Nephron (organoid): ENCODE data around the gene CCNH.
A peak's percentile ranks its signal among the peaks of the same experiment; 100 is the strongest.

Source experiments
- H3K27ac Mint-ChIP-seq, 3 experiments: 2 replicates each; pipeline ENCODE4 v1.8.0; 2020; ENCODE audit warnings: mixed read lengths in 3 of 3, mild to moderate bottlenecking in 2 of 3, moderate library complexity in 1 of 3
- H3K27me3 Mint-ChIP-seq: 2 replicates; pipeline ENCODE4 v1.8.0; 2021; ENCODE audit warnings: low read depth, mild to moderate bottlenecking, moderate library complexity, mixed read lengths
- H3K36me3 Mint-ChIP-seq: 2 replicates; pipeline ENCODE4 v1.8.0; 2020; ENCODE audit warnings: low read depth, mixed read lengths
- H3K4me1 Mint-ChIP-seq: 2 replicates; pipeline ENCODE4 v1.8.0; 2020; ENCODE audit warnings: mixed read lengths
- H3K4me3 Mint-ChIP-seq, 3 experiments: 2 replicates each; pipeline ENCODE4 v1.8.0; 2020; ENCODE audit warnings: mild to moderate bottlenecking in 3 of 3, mixed read lengths in 3 of 3, moderate library complexity in 2 of 3
- H3K9me3 Mint-ChIP-seq: 2 replicates; pipeline ENCODE4 v1.8.0; 2020; ENCODE audit warnings: mixed read lengths
- CTCF ChIP-seq, 3 experiments: fragments of 200-600 bp; sonication (generic); IDR thresholded peaks; one replicate each; pipeline ENCODE4 v1.5.0; 2021; ENCODE audit warnings: antibody characterized with exemption in 3 of 3; ENCODE audit not compliant: unreplicated experiment in 3 of 3

Gene CCNH

DNA sequence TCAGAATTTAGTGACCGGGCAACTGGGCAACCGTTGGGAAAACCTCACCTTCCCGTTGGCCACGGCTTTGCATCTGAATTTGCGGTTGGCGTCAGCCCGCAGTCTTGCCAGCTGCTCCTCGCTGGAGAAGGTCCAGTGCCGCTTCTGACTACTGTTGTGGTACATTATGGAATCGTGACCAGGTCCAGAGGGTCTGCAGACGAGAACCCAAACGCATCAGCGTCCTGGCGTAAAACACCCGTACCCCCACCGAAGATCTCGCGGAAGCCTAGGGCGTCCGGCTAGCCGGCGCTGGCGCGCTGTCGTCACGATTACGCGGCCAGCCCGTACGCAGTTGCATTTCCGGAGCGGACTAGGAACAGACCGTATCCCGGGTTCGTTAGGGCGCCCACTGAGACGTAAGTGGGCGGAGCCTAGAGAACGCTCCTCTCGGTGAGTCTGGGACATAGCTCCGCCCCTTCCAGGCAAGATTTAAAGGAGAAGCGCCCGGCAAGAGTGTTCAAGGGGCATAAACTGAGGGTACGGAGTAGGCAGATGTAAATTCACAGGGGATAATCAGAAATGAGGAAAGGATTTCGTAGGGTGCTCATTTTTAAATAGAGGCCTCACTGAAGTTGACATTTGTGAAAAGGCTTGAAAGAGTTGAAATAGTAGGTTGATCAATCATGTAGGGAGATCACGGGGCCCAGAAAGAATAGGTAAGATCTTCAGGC is at the start of gene CCNH:
CCNH (minus strand) TSS at position 301 of the 713 bp plus-strand sequence; CDS start at position 165, 136 bp downstream.
- Mint-ChIP-seq H3K36me3 (peaks cover 22% of the 10 kb centered on the region), H3K27me3 (no peaks in the 10 kb centered on the region), H3K9me3 (no peaks in the 10 kb centered on the region), H3K4me1 (peaks cover 23% of the 10 kb centered on the region), H3K27ac (peak within 1 kb of the TSS; percentile 86 to 97 (median 94)), H3K4me3 (peak within 1 kb of the TSS; percentile 86 to 93 (median 91))
- no peak for TF ChIP-seq CTCF (IDR thresholded peaks at IDR 0.05; ENCODE audit: unreplicated experiment in 3 of 3)

DNA sequence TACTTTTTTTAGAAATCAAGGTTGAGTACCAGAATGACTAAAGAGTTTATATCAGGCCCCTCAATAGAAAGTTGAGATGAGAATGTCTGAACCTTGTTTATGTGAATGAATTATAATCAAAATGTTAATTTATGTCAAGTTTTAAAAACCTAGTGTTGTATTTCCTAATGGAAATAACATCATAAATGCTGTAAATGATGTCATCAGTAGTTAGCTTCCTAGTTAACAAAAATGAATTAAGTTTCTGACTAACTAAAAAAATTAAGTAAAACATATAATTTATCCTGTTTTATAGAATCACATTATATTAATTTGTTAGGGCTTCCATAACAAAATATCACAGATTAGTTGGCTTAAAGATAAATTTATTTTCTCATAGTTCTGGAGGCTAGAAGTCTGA is 45.0 kb upstream of the CCNH start:
- no peaks in the 10 kb centered on the region for H3K36me3 Mint-ChIP-seq
- H3K4me1 Mint-ChIP-seq, result no peaks in the 10 kb centered on the region
- peaks cover 4% of the 10 kb centered on the region for H3K9me3 Mint-ChIP-seq
- H3K4me3 Mint-ChIP-seq, result no peak overlapping the region
- no peaks in the 10 kb centered on the region for H3K27me3 Mint-ChIP-seq
- TF ChIP-seq CTCF (IDR thresholded peaks at IDR 0.05; ENCODE audit: unreplicated experiment in 3 of 3), result no peak
- no peak overlapping the region for H3K27ac Mint-ChIP-seq

DNA sequence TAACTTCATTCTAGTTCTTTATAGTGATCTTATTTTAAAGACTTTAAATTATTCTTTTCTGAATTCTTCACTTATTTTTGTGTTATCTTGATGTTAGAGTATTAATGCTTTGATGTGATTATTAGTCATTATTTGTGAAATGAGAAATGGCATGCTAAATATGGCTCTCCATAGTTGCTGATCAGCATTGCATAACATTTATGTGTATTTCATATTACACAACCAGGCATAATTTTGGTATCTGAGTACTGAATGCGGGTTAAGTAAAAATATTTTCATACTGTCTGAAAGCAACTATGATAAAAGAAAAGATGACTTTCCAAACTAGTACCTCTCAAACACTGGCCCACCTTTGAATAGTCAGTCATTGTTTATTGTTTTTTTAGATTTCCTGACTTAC is 41.1 kb upstream of the CCNH start:
- H3K36me3 Mint-ChIP-seq, result no peaks in the 10 kb centered on the region
- no peaks in the 10 kb centered on the region for H3K27me3 Mint-ChIP-seq
- no peak overlapping the region for H3K27ac Mint-ChIP-seq
- no peaks in the 10 kb centered on the region for H3K9me3 Mint-ChIP-seq
- no peak for TF ChIP-seq CTCF (IDR thresholded peaks at IDR 0.05; ENCODE audit: unreplicated experiment in 3 of 3)
- H3K4me3 Mint-ChIP-seq, result no peak overlapping the region
- no peaks in the 10 kb centered on the region for H3K4me1 Mint-ChIP-seq

DNA sequence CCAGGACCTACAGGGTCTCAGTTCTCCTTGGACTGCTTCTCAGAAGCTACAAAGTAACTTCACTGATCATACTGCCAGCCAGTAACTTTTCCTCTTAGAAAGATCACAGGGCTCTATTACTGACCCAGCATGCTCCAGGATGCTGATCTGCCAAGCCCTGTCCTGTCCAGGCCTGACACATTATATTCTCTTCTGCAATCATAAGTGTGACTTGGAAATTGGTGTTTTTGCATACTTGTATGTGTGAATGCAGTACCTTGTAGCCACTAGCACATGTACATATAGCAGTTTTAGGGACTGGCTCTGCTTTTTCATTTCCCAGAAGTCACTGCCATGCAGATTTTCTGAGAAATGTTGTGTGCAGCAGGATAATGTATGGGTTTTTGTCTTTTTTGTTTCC is 40.1 kb upstream of the CCNH start:
- Mint-ChIP-seq H3K9me3 (no peaks in the 10 kb centered on the region), H3K4me3 (no peak overlapping the region), H3K27me3 (no peaks in the 10 kb centered on the region), H3K36me3 (no peaks in the 10 kb centered on the region), H3K27ac (no peak overlapping the region), H3K4me1 (no peaks in the 10 kb centered on the region)
- TF ChIP-seq CTCF (IDR thresholded peaks at IDR 0.05; ENCODE audit: unreplicated experiment in 3 of 3), result no peak

DNA sequence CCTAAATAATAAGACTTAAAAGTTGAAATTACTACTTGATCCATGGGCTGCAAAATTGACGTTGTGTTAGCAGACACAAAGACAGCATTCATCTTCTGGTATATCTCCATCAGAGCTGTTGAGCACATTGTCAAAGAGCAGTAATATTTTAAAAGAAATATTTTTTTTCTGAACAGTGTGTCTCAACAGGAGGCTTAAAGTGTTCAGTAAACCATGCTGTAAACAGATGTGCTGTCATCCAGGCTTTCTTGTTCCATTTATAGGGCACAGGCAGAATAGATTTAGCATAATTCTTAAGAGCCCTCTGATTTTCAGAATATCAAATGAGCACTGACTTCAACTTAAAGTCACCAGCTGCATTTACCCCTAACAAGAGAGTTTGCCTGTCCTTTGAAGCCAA is 29.7 kb upstream of the CCNH start:
- Mint-ChIP-seq H3K4me1 (no peaks in the 10 kb centered on the region), H3K36me3 (no peaks in the 10 kb centered on the region), H3K4me3 (no peak overlapping the region), H3K27me3 (no peaks in the 10 kb centered on the region), H3K27ac (no peak overlapping the region), H3K9me3 (peaks cover 6% of the 10 kb centered on the region)
- no peak for TF ChIP-seq CTCF (IDR thresholded peaks at IDR 0.05; ENCODE audit: unreplicated experiment in 3 of 3)

DNA sequence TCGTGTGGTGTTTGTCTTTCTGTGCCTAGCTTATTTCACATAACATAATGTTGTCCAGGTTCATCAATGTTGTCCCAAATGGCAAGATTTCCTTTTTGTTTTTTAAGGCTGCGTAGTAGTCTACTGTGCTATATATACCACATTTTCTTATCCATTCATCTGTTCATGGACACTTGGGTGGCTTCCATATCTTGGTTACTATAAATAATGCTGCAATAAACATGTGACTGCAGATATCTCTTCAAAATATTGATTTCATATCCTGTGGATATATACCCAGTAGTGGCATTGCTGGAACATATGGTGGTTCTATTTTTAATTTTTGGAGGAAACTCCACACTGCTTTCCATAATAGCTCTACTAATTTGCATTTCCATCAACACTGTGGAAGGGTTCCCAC is 25.5 kb upstream of the CCNH start:
- no peak overlapping the region for H3K27ac Mint-ChIP-seq
- no peak for TF ChIP-seq CTCF (IDR thresholded peaks at IDR 0.05; ENCODE audit: unreplicated experiment in 3 of 3)
- peaks cover 6% of the 10 kb centered on the region for H3K9me3 Mint-ChIP-seq
- H3K36me3 Mint-ChIP-seq, result no peaks in the 10 kb centered on the region
- H3K4me1 Mint-ChIP-seq, result no peaks in the 10 kb centered on the region
- no peaks in the 10 kb centered on the region for H3K27me3 Mint-ChIP-seq
- no peak overlapping the region for H3K4me3 Mint-ChIP-seq
